Right cardiac atrium (tissue), 5 donors: ENCODE results near the gene FOLR2. TPM values are rescaled to one million over a fixed set of nuclear protein-coding genes. Genes with fewer than 3 reads are reported as not detected.

Experiments
- ATAC-seq, 2 donors: fragments of 200-7000 bp; cut with Tn5 transposase; one replicate each; pipeline versions ENCODE4 v1.8.0 to v1.9.1; 2020; ENCODE audit warnings: moderate library complexity in 2 of 2, mild to moderate bottlenecking in 1 of 2
- DNase-seq, 3 donors: peaks; one replicate each; pipeline ENCODE4 v3.0.0-alpha.2; 2020
- H3K27ac ChIP-seq: one replicate; pipeline ENCODE4 v1.5.1; 2013; ENCODE audit warnings: mild to moderate bottlenecking, low read length, control low read depth, moderate library complexity
- H3K27me3 ChIP-seq: one replicate; pipeline ENCODE4 v1.6.1; 2013; ENCODE audit not compliant: control insufficient read depth, insufficient read depth
- H3K4me1 ChIP-seq: one replicate; pipeline ENCODE4 v1.6.1; 2013; ENCODE audit warnings: low read length; ENCODE audit not compliant: control insufficient read depth, insufficient read depth
- H3K4me3 ChIP-seq: one replicate; pipeline ENCODE4 v1.5.1; 2013; ENCODE audit warnings: low read length, control low read depth
- H3K9me3 ChIP-seq: one replicate; pipeline ENCODE4 v1.6.1; 2013; ENCODE audit warnings: low read length; ENCODE audit not compliant: control insufficient read depth
- WGBS: extraction: QIAGEN DNeasy Blood & Tissue Kit; methylation state at CpG from one replicate; pipeline ENCODE4 v1.1.7; 2013; 5-methylcytosine and 5-hydroxymethylcytosine counted together
- intact Hi-C, 4 donors: fragments of 100-400 bp; cut with DNase I; formaldehyde crosslinking; loops; one replicate each; pipeline versions ENCODE4 v1.11.0 to v1.14.0; 2022 to 2023
- polyA plus RNA-seq: library from polyadenylated mRNA; stranded (reverse); fragments of 200-250 nt; gene quantifications from one replicate; pipeline ENCODE4 v1.2.3, GENCODE V29; 2013
- total RNA-seq, 4 donors: library from RNA; stranded (reverse); fragmentation: NEBNext Ultra II Directional; extraction: Animal tissue kit (Norgen Biotek cat#: 25700); gene quantifications; one replicate each; pipeline ENCODE4 v1.2.1, GENCODE V29; 2021
- donor health status: healthy with polysubstance abuse.
- donor health status: DM: no; HTN: yes; CAD: no.
- donor health status: DM: no; HTN: no; CAD: no.
- donor health status: DM: no; HTN: yes; CAD: no; lungs with severe emphysema.
- donor health status: DM: yes; HTN: yes; CAD: no.

The FOLR2 gene
- total and polyA plus RNA-seq, 5 donors: 11.9 to 41.2 (median 37.1) TPM

DNA sequence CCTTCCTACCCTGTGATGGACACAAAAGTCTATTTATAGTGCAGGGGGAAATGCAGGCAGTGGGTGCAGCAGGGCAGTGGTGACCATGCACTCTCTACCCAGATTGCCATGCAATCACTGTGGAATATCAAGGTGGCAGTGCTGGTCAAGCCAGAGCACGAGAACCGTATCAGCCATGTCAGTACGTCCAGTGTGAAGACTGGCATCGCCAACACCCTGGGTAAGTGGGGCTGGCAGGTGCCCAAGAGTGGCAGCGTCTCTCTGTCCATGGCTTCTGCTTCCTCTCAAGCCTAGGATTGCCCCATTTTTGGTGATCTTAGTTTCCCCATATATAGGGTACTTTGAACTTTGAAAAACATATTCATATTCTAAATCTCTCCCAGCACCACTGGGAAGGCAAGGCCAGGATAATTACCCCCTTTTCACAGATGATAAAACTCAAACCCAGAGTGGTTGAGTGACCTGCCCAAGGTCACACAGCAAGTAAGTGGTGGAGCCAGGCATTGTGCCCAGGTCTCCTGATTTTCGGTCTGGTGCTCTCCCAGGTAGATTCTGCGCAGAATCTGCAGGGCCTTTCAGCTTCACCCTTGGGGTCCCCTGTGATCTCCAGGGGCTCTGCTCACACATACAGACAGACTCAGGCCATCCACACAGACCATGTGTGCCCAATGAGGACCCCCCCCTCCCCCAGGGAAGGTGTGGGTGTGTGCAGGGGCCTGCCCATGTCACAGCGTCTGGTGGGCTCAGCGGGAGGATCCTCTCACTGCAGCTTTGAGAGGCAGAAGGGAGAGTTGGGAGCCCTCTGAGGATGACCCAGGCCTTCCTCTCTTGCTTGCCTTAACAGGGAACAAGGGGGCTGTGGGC, 15.0 kb downstream of the FOLR2 start:
- no peaks in the 10 kb centered on the region for H3K9me3 ChIP-seq
- no peak overlapping the region for H3K4me3 ChIP-seq
- no peaks in the 10 kb centered on the region for H3K27me3 ChIP-seq
- no peak overlapping the region for H3K27ac ChIP-seq
- WGBS: 71% methylated on average over 9 of the region's 9 CpGs
- intact Hi-C loops: no loop called here
- peak; percentile 9 to 29 for ATAC-seq
- no peaks in the 10 kb centered on the region for H3K4me1 ChIP-seq
- DNase-seq: peak; percentile 47 to 88 (median 87)

DNA sequence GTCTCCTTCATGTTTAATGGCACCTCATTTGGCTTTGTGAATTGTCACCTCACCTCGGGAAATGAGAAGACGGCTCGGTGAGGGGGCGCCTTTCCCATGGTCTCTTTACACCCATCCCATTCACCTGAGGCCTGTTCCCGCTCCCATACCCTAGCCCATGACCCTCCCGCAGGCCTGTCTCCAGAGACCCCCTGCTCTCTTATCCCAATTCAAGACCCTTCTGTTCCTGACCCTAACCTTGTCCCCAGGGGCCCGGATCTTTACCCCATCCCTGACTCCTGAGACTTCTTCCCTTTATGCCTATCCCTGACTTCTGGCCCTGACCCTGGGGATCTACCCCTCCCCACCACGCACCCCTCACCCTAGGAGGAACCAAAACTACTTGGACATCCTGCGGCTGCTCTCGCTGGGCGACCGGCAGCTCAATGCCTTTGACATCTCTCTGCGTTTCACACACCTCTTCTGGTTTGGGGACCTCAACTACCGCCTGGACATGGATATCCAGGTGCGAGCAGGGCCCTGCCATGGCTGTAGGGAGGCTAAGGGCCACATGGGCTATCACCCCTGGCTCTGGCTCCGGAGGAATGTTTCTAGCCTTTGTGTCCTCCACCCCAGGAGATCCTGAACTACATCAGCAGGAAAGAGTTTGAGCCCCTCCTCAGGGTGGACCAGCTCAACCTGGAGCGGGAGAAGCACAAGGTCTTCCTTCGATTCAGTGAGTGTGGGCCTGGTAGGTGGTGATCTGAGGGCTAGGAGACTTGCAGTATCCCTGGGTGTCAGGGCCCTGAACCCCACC, 15.9 kb downstream of the FOLR2 start:
- no peaks in the 10 kb centered on the region for H3K4me1 ChIP-seq
- no peak overlapping the region for H3K27ac ChIP-seq
- intact Hi-C loops: no loop called here
- no peak overlapping the region for H3K4me3 ChIP-seq
- no peak for ATAC-seq
- no peaks in the 10 kb centered on the region for H3K9me3 ChIP-seq
- 91% methylated on average over 18 of the region's 18 CpGs for WGBS
- H3K27me3 ChIP-seq: no peaks in the 10 kb centered on the region
- DNase-seq: peak in 1 of 3 donors; percentile 38

DNA sequence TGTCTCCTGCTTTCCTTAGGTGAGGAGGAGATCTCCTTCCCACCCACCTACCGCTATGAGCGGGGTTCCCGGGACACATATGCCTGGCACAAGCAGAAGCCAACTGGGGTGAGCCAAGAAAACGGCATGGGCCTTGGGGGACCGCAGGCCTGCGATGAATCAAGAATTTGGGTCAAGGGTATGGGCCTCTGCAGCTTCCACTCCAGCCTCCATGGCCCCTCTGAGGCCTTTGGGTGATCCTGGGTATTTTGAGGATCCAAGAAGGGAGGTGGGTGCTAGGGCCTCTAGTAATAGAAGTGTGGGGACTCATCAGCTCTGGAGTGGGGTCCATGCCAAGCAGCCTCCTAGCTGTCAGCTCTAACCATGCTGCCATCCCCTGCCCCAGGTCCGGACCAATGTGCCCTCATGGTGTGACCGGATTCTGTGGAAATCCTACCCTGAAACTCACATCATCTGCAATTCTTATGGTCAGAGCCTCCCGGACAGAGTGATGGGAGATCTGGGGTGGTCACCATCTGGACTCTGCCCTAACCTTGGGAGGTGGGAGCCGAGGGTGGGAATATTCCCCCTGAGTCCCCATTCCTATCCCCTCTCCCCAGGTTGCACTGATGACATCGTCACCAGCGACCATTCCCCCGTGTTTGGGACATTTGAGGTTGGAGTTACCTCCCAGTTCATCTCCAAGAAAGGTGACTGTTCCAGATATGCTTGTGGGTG, 16.6 kb downstream of the FOLR2 start:
- 93% methylated on average over 13 of the region's 13 CpGs for WGBS
- no peaks in the 10 kb centered on the region for H3K9me3 ChIP-seq
- DNase-seq (peak in 1 of 3 donors; percentile 41), ATAC-seq (no peak)
- H3K4me3 ChIP-seq: no peak overlapping the region
- H3K4me1 ChIP-seq: no peaks in the 10 kb centered on the region
- H3K27ac ChIP-seq: no peak overlapping the region
- intact Hi-C loops: no loop called here
- no peaks in the 10 kb centered on the region for H3K27me3 ChIP-seq

DNA sequence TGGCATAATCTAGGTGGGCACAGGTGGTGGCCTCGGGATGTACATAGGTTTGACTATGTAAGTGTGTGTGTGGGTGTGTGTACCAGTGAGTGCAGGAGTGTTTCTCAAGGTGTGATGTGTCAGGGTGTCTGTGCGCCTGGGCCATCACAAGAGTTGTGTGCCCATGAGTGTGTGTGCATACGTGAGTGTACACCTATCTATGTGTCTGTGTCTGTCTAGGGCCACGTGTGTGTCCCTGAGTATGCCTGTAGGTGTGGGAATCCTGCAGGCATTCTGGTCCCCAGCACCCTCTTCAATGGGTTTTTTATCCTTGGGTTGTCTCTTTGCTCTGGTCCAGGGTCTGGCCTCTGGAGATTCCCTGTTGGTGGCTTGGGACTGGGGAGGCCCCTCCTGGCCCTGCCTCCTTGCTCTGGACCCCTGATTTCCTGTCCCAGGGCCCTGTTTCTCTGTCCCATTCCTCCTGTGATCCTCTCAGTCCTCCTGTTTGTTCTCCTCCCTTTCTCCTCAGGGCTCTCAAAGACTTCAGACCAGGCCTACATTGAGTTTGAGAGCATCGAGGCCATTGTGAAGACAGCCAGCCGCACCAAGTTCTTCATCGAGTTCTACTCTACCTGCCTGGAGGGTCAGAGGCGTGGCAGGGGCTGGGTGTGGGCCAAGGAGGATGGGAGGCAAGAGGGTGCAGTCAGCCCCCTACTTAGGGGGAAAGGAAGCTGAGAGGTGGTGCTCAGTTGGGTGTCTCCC, 17.3 kb downstream of the FOLR2 start:
- WGBS: 91% methylated on average over 8 of the region's 8 CpGs
- Histone ChIP-seq H3K4me3 (no peak overlapping the region), H3K27ac (no peak overlapping the region), H3K4me1 (peaks cover 2% of the 10 kb centered on the region), H3K9me3 (no peaks in the 10 kb centered on the region), H3K27me3 (no peaks in the 10 kb centered on the region)
- intact Hi-C loops: no loop called here
- no peak for ATAC-seq
- peak in 1 of 3 donors; percentile 13 for DNase-seq

DNA sequence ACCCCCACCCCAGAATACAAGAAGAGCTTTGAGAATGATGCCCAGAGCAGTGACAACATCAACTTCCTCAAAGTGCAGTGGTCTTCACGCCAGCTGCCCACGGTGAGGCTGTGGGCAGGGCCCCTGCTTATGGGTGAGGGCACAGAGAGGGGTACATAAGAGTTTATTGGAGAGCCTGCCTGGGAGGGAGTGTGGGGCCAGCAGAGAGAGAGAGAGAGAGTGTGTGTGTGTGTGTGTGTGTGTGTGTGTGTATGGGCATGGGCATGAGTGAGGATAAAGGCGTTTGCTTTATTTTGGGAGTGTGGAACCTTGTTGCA, 17.9 kb downstream of the FOLR2 start:
- WGBS: 80% methylated on average over 3 of the region's 3 CpGs
- peaks cover 7% of the 10 kb centered on the region for H3K4me1 ChIP-seq
- no peak overlapping the region for H3K27ac ChIP-seq
- DNase-seq (no peak), ATAC-seq (no peak)
- H3K4me3 ChIP-seq: no peak overlapping the region
- intact Hi-C loops: no loop called here
- H3K9me3 ChIP-seq: no peaks in the 10 kb centered on the region
- H3K27me3 ChIP-seq: no peaks in the 10 kb centered on the region

DNA sequence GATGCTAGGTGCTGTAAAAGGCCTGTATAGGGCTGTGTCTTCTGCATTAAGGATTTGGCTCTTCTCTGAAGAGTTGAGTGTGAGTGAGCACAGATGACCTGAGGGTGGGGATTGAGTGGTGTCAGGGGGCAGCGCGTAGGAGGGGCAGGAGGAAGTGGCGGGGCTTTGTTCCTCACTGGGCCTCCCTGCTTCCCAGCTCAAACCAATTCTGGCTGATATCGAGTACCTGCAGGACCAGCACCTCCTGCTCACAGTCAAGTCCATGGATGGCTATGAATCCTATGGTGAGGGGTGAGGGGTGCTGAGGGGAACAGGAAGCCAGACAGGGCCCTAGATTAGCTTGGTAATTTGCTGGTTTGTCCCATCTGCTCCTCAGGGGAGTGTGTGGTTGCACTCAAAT, 18.3 kb downstream of the FOLR2 start:
- Histone ChIP-seq H3K27me3 (no peaks in the 10 kb centered on the region), H3K4me1 (peaks cover 7% of the 10 kb centered on the region), H3K9me3 (no peaks in the 10 kb centered on the region), H3K27ac (no peak overlapping the region), H3K4me3 (no peak overlapping the region)
- WGBS: 81% methylated on average over 4 of the region's 4 CpGs
- no peak for ATAC-seq
- intact Hi-C loops: no loop called here
- no peak for DNase-seq

DNA sequence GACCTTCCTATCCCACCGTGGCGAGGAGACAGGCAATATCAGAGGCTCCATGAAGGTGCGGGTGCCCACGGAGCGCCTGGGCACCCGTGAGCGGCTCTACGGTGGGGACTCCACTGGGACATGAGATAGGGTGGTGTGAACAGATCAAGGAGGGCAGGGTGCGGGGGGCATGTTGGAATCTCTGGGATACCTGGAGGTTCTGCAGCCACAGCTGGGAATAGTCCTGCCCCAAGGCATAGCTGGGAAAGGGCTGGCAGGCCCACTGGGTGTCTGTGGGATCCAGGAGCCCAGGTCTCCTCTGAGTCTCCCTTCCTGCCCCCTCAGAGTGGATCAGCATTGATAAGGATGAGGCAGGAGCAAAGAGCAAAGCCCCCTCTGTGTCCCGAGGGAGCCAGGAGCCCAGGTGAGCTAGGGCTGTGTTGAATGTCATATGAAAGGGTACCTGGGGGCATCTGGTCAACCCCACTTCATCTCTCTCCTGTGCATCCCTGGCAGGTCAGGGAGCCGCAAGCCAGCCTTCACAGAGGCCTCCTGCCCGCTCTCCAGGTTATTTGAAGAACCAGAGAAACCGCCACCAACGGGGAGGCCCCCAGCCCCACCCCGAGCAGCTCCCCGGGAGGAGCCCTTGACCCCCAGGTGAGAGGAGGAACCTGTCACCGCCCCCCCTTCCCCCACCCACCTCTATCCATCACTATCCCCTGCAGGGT, 18.9 kb downstream of the FOLR2 start:
- no peak for ATAC-seq
- peaks cover 7% of the 10 kb centered on the region for H3K4me1 ChIP-seq
- H3K9me3 ChIP-seq: no peaks in the 10 kb centered on the region
- intact Hi-C loops: no loop called here
- DNase-seq: no peak
- 88% methylated on average over 17 of the region's 17 CpGs for WGBS
- no peak overlapping the region for H3K27ac ChIP-seq
- H3K27me3 ChIP-seq: no peaks in the 10 kb centered on the region
- H3K4me3 ChIP-seq: no peak overlapping the region

DNA sequence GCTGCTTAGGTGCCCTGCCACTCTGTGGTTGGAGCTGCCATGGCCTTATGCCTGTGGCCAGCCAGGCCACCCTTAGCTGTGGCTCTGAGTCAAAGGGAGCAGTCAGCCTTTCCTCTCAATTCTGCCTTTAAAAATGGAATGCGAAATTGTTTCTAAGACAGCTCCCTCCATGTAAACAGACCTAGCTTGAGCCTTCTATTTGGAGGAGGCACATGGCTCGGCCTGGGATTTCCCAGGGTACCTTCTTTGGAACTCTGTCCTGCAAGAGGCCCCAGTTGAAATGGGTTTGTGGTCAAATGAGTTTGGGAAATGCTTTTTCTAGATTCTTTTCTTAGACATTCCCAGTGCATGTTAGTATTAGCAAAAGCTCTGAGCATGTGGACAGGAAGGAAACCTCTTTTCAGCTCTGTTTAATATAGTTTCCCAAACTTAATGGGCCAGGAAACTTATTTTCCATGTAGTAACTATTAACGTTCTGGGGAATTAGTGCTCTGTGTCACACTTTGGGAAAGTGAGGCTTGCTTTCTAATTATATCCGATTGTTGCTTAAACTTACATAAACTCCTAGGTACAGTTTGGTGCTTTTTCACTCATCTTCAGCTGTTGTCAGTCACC, 19.6 kb downstream of the FOLR2 start:
- Histone ChIP-seq H3K27ac (no peak overlapping the region), H3K27me3 (no peaks in the 10 kb centered on the region), H3K4me3 (no peak overlapping the region), H3K9me3 (no peaks in the 10 kb centered on the region), H3K4me1 (peaks cover 9% of the 10 kb centered on the region)
- intact Hi-C loops: no loop called here
- 57% methylated on average over 4 of the region's 4 CpGs for WGBS
- no peak for ATAC-seq
- DNase-seq: no peak

DNA sequence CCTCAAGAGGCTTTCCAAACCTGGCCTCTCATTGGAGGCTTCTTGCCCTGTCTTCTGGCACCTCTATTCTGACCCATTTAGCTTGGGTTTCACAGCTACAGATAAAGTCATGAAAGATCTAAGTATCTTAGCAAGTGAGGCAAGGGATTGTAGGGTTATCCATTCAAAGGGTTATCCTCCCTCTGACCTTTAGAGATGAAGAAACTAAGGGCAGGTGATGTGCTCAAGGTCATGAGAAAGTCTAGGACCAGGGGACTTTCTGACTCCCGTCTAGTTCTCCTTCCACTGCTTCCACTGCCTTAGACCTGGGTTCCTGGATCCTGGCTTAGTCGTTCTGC, 20.1 kb downstream of the FOLR2 start:
- 80% methylated on average over 2 of the region's 2 CpGs for WGBS
- DNase-seq (no peak), ATAC-seq (no peak)
- no peak overlapping the region for H3K4me3 ChIP-seq
- no peaks in the 10 kb centered on the region for H3K9me3 ChIP-seq
- H3K4me1 ChIP-seq: peaks cover 9% of the 10 kb centered on the region
- no peak overlapping the region for H3K27ac ChIP-seq
- intact Hi-C loops: no loop called here
- H3K27me3 ChIP-seq: no peaks in the 10 kb centered on the region
